Measurements from ENCODE around the gene GPC6. TPM values are rescaled to one million over a fixed set of nuclear protein-coding genes. Genes with fewer than 3 reads are reported as not detected.

The GPC6 gene
- polyA plus RNA-seq, 1 donor = 66.0 TPM

DNA sequence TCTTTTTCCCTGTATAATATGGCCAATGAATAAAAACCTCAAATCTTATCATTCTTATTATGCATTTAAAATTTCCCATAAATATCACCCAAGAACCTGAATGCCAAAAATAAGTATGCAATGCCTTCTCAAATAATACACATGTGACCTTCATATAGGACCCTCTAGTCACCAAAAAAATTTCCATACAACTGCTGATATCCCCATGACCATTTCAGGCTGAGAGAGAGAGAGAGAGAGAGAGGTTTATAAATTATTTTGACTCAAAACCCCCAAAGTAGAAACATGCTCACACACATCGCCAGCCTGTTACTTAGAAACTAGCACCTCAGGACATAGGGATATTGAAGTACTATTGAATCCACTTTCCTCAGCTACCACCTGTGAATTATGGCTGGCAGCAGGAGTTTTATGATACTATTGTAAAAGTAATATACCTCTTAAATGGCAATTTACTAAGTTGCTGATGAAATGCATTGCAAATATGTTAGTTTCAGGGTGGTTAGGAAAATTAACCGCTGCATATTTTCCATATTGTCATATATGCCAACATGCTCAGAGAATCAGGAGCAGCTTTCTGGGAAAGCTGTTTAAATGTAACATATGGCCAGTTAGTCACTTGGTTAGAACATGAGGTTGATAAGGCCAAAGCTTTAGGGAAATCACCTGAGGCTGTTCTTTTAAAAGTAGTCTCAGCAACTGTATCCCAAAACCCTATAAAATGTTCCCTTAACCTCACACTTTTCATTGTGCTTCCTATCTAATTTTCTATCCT, 1022.0 kb downstream of the GPC6 start:
- DNase-seq = no peak

DNA sequence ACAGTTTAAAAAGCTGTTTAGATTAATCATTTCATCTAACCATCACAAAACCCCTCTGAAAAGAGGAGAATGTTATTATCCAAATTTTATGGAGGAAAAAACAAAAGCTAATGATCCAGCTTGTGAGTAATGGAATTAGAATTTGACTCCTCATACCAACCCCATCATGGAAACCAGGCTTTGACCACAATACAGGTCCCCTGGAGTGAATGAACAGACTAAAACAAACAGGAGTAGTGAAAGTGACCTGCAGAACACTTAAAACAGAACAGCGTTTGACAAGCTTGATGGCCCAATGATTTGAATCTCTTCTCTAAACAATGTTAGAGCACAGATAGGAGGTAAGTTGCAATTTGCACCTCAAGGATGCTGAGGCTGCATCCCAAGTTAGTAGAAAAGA, 1022.9 kb downstream of the GPC6 start:
- DNase-seq = no peak

DNA sequence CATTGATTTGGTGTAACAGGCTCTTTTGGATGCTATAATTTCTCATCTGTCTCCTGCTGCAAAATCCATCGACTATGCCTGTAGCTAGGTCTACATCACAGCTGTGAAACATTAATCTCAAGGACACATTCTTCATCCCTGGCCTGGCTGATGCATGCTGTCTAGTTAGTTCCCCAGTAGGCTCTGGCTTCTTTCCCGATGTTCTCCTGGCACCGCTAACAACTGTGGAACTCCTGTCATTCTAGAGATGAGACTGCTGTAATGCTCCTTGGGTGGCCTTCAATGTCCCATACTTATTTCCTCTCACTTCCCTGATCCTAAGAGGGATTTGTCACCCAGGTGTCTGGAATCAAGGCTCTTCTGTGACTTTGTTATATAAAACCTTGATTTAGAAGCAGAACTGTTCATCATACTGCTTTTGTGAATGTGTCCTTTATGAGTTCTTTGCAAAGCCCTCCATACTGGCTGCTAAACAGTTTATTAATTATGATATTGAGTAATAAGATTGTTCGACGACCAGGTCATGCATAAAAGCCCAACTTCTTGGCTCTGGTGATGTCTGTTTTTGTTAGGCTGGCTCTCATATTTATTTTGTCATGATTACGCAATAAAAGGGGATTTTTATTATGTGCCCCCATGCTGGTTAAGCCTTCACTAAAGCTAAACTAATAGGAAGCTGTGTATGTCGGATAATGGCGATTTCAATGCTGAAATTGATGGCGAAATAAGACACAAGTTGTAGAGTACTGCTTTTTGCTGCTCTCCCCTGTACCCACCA, 1025.4 kb downstream of the GPC6 start:
- no peak for DNase-seq

DNA sequence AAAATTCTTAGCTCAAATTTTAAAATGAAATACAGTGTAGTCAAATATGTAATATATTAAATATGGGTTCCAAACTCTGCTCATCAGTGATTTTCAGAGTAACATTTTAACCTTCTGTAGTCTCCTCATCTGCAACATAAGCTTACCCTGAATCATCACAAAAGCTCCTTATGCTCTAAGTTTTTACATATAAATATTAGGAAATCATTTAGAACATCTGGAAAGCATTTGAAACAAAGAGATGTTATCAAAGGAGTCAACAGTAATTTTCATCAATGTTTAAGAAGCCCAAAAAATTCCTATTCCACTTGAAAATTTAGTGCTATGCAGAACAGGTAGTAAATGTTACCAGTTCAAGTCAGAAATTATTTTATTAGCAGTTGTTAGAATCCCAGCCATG, 1028.1 kb downstream of the GPC6 start:
- DNase-seq = no peak

DNA sequence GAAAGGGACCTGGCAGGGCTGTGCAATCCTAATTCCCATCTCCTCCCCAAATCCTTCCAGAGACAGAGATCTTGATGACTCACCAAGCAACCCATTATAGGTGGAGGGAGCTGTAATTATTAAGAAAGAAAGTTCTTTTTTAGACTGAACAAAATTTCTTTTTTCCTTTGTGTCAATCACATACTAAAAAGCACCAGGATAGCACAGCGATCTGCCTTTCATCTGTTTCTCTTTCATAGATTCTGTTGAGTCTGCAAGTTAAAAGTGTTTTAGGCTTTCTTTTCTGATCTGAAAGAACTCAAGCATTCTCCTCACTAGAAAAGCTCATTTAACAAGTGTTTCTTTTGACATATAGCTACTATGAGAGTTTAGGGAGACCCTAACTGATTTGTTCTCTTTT, 1030.1 kb downstream of the GPC6 start:
- DNase-seq = no peak

DNA sequence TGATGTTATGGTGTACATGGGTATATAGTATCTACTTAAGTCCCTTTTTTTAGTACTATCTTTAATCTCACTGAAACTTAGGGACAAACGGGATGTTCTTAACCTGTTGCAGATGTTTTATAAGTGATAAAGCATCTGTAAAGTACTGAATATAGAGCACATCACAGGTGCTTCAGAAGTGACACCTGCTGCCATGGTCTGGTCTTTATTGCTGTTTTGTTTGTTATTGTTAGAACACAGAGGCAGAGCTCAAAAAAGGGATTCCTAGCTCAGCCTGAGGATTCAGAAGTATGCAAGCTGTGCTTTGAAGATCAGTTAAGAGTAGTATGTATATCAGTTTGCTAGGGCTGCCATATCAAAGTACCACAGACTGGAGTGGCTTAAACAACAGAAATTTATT, 1033.4 kb downstream of the GPC6 start:
- DNase-seq = no peak

DNA sequence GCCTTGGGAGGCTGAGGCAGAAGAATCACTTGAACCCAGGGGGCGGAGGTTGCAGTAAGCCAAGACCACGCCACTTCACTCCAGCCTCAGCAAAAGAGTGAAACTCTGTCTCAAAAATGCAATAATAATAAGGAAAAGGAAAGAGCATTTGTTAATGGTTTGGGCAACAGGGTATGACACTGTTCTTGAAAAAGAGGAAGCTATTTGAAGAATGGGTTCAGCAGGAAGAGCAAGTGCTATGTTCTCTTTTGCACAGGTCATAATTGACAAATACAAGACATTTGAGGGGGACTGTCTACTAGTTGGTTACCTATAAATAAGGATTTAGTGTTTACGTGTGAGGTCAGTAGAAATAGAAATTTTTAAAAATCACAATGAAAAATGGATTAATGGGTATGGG, 1034.6 kb downstream of the GPC6 start:
- no peak for DNase-seq

DNA sequence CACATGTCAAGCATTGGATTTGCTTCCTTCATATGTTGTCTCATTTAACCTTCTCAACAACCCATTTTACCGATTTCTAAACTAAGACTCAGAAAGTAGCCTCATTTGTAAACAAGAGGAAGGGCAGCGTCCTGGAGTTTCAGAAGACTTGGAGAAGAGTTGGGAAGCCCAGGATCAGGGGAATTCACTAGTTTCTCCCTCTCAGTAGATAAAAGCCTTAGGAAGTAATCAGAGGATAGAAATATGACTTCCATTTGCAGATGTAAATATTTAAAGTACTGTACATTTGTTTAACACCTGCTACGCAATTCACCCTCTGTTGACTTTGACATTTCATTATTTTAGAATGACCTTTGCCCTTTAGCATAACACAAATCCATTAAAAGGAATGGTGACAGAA, 1036.4 kb downstream of the GPC6 start:
- DNase-seq = no peak

DNA sequence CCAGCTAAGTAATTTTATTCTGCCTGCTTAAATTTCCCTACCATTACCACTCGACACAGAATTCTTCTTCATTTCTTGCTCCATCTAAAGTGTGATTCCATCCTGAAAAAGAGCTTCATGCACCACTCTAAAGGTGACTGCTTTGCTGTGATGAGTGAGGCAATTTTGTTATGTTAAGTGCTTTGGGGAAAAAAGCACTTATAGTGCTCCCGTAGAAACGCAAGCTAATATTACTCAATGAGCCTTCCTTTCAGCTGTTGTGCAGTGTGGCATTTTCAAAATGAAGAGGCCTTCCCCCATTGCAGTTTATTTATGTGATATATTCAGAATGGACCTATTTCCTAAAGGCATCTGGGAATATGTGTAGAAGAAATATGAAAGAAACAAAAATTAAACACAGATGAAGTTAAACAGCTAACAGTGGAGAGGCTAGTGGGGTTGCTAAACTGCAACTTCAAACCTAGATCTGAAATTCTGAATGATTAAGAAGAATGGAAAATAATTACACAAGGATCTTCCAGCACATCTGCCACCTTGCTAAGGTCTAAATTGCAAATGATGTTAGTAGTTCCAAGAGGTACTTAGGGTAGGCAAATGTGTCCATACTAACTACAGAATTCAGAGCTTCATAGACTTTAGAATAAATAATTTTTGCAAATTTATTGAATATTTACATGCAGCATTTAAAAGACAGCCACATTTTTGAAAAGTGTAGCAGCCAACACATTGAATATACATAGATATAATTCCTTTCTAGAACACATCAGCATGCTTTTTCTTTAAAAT, 1041.2 kb downstream of the GPC6 start:
- DNase-seq = no peak

DNA sequence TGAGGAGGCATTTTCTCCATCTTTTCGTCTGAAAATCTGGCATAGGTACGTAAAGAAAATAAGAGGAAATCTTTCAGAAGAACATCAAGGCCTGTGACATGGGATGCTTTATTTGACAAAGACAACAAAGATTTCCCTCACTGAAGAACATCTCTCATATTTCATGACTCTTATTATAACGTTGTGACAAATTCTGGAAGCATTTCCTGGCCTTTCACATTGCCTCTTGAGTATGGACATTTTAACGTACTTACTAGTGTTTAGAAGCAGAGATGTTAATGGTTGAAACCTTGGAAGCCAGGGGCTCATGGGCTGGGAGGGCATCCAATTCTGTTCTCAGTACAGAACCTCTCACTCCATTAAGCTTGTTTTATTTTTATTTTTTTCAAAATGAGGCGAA, 1042.1 kb downstream of the GPC6 start:
- DNase-seq = no peak

DNA sequence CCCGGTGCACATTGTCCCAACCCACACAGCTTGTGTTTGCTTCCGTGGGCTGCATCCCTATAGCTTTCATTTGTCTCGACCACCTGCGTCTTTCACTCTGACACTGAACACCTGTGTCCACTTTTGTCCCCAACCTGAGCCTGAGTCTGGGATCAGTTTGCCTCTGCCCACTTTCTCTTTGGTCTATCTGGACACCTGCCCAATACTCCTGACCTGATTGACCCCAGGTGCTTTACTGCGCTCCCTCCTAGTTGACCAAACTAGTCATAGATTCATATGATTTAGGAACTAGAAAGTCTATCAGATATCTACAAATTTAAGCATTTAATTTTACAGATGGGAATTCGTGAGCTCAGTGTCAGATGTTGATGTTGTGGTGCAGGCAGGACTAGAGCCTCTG, 1043.0 kb downstream of the GPC6 start:
- no peak for DNase-seq

DNA sequence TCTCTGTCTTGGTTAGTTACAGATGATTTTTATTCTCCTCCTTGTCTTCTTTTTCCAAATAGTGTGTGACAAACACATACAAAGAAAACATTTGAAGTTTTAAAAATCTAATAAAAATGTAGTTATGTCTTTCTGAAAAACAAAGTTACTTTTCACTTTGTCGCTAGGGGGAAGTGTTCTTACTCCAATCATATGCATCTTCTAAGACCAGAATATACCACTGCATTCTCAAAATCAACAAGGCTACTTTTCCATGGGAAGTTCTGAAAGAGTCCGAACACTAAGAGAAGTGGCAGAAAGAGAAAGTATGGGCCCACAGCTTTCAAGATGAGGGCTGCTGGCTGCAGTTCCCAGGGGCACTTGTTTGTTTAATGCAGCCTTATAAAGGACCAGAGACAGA, 1043.9 kb downstream of the GPC6 start:
- DNase-seq = no peak

DNA sequence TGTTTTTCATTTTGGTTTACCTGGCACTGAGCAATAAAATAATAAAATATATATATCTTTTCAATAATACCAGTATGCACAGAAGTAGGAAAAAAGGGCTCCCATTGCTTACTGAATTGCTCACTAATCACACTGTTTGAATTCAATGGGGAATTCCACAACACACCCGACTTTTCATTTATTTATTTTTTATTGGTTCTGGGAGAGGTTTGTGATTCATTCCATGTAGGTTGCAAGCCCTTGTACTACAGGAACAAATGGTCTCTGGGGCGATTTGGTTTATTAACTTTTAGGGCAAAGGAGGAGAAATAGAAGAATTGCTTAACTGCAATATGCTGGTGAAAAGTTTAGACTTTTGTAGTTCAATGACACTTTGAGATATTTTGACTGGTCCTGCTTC, 1045.4 kb downstream of the GPC6 start:
- DNase-seq = no peak

DNA sequence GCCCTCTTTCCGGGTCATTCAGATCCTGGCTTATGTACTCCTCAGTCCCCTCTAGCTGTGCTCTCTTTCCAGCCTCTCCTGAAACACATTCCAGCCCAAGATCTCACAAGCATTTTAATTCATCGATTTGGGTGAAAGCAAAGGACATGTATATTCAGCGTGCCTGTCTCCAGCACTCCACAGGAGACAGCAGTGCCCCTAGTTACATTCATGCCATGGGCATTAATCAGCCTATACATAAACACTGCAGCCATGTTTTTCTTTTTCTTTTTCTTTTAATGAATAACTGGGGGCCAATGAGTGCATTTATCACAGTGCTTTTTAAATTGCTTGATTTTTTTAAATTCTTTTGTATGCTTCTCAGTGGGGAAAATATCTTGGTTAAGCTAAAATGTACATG, 1053.7 kb downstream of the GPC6 start:
- DNase-seq = no peak

DNA sequence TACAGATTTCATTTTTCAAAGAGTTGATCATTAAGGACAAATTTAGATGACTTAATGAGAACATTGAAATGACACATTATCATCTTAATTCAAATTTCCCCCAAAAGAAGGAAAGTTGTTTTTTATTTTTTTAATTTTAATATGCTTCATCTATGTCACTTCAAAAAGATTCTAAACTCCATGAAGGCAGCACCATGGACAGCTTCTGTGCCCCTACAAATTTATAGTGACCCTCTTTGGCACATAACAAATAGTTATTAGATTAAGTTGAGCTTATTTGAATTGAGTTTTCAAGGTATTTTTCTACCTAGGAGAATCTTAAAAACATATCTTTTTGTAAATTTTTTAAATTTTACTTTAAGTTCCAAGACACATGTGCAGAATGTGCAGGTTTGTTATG, 1054.2 kb downstream of the GPC6 start:
- DNase-seq = no peak

DNA sequence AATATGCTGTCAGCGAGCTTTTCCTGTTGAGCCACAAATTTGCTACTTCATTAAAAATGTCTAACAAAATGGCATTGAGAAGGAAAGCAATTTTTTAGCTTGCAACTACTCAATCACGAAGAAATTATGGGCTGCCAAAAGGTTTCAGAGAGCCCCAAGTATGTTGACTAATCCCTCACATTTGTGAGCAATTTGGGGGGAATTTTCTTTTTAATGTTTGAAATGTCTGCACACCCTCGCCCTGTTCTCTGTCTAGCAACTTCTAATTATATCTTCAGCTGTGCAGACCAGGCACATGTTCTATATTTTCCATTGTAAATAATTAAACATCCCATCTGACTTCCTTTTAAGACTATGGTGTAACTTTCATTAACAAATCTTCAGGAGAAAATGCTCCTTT, 1060.0 kb downstream of the GPC6 start:
- DNase-seq = no peak

DNA sequence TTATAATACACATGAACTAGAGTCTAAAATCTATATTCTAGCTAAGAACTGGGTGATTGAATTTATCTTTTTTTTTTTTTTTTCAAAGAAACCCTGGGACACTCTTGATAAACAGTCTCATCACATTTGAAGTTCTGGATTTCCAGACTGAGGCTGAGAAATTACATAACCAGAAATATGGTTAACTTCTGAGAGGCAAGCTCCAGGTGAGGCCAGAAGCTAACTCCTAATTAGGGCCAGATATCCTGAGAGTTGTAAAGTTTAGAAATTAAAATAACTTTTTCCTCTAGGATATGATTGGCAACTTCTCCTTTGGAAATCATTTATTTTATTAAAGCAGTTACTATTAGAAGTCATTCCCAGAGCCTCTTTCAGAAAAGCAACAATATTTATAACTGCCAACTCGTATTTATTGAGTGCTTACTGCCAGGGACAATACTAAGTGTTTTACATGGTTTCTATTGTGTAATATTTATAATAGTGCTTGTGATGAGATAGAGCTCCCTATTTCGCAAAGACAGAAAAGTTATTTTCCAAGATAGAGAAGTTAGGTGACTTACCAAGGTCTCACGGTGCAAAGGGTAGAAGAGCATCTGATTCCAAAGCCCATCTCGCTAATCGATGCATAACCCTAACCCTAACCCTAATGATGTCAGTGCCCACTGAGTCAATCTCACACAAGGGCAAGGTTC, 1065.2 kb downstream of the GPC6 start:
- no peak for DNase-seq

DNA sequence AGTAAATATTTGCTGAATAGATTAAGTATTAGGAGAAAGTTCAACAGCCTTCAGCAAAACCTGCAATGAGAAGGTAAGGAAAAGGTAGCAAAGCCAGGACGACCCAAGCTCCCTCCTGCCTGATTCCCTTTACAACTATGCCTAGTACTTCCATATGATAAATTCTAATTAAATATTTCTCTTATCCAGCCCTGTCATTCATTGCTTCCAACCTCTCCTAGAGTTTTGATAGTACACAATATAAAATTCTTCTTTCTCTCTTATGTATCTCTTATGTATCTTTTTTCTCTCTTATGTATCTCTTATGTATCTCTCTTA, 1065.7 kb downstream of the GPC6 start:
- no peak for DNase-seq

DNA sequence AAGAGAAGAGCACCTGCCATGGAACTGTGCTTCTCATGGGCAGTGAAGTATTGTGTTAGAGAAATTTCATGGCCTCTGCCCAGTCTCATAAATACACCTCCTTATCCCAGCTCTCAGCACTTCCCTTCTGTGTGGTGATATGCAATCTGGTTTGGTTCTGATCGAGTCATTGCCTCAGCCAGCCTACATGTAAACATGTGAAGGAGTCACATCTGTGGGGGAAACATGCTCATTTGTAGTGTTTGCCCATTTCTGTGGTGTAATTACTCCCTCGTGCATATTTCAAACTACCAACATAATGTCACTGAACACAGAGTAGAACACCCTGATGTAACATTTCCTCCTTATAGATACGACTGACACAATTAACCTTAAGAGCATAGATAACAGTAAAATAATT, 1069.9 kb downstream of the GPC6 start:
- no peak for DNase-seq

DNA sequence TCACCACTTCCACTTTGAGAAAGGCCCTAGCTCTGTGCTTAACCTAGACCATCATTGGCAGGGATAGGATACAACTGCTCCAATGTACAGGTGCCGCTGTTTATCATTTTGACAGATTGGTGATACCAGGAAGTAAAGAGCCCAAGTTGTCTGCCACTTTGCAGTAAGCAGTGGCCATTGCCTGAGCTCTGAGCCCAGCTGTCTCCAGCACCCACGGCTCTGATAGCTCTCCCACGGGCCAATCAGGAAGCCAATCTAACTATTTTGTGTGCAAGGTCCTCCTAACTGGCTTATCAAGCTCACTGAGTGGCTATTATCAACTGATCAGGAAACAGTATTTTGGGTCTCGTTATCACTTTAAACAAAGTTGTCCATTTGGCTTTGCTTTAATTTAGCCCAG, 1071.7 kb downstream of the GPC6 start:
- no peak for DNase-seq

DNA sequence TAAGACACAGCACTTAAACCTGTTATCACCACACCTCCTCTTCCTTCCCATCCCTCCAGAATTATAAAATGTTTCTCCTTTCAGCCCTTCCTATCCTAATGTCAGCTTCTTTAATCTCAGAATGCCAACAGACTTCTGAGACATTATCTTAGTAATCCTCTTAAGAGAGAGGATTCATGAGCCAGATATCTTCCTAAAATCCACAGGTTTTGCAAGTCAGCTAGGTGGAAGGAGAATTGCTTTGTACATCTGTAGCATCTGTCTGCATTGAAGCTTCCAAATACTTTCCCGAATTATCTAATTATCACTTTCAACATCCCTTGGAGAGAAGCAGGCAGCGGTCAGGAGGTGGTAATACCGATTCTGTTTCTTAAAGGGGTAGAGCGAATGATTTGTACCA, 1073.8 kb downstream of the GPC6 start:
- DNase-seq = no peak

DNA sequence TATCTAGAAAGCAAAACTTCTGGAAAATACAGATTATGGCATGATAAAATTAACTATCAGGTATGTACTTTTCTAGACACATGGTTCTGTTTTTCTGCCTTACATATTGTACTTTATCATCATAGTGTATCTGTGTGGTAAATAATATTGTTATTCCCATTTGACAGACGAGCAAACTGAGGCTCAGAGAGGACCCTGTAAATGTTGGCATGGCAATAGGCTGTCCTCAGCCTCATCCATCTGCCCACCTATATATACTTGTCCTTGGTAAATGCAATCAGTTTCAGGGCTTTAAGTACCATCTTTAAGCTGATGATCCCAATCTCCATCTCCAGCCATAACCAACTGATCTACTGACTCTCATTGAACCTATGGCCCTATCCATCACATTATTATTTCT, 1074.9 kb downstream of the GPC6 start:
- no peak for DNase-seq

Data from left kidney (tissue), 2 donors.